CD14-positive monocyte (primary cell): ENCODE results near the gene GLUD2. TPM values are rescaled to one million over a fixed set of nuclear protein-coding genes. Genes with fewer than 3 reads are reported as not detected.

ENCODE experiments used
- DNase-seq, 3 donors: peaks; one replicate each; pipeline ENCODE4 v3.0.0-alpha.2; 2011 to 2022
- H2AFZ ChIP-seq: 2 replicates; pipeline ENCODE4 v1.6.0; 2012; ENCODE audit warnings: mild to moderate bottlenecking, low read depth, low read length, inconsistent platforms; ENCODE audit not compliant: insufficient read depth, poor library complexity, severe bottlenecking
- H3K27ac ChIP-seq, 2 donors: 1 replicate in 1 of 2; 2 replicates in 1 of 2; pipeline ENCODE4 v1.5.1; 2012 to 2013; ENCODE audit warnings: low read length in 2 of 2, control low read depth in 1 of 2, inconsistent platforms in 1 of 2, low read depth in 1 of 2, mild to moderate bottlenecking in 1 of 2
- H3K27me3 ChIP-seq, 2 donors: one replicate each; pipeline versions ENCODE4 v1.6.0 to v1.6.1; 2011 to 2013; ENCODE audit warnings: low read length in 2 of 2; ENCODE audit not compliant: control insufficient read depth in 2 of 2, insufficient read depth in 2 of 2
- H3K36me3 ChIP-seq, 2 donors: replicated peaks in 1 of 2; 1 replicate in 1 of 2; 2 replicates in 1 of 2; pipeline versions ENCODE4 v1.5.1 to v1.6.1; 2012 to 2013; ENCODE audit warnings: low read length in 2 of 2, control low read depth in 1 of 2, inconsistent platforms in 1 of 2, mild to moderate bottlenecking in 1 of 2; ENCODE audit not compliant: insufficient read depth in 2 of 2, control insufficient read depth in 1 of 2
- H3K4me1 ChIP-seq, 2 donors: 1 replicate in 1 of 2; 2 replicates in 1 of 2; pipeline versions ENCODE4 v1.5.1 to v1.6.1; 2012 to 2013; ENCODE audit warnings: low read length in 2 of 2, control low read depth in 1 of 2, inconsistent platforms in 1 of 2, mild to moderate bottlenecking in 1 of 2, moderate library complexity in 1 of 2; ENCODE audit not compliant: insufficient read depth in 2 of 2, control insufficient read depth in 1 of 2
- H3K4me2 ChIP-seq: replicated peaks from 2 replicates; pipeline ENCODE3; 2012; ENCODE audit warnings: low read length, moderate library complexity, mild to moderate bottlenecking; ENCODE audit not compliant: poor library complexity, severe bottlenecking; ENCODE audit errors: extremely low read depth
- H3K4me3 ChIP-seq, 3 experiments: fragments of 200-600 bp in 1 of 3; sonication (generic) in 1 of 3; replicated peaks in 1 of 3; 1 replicate in 2 of 3; 2 replicates in 1 of 3; pipeline ENCODE4 v1.5.1; 2011 to 2013; ENCODE audit warnings: low read length in 3 of 3, mild to moderate bottlenecking in 3 of 3, control low read depth in 2 of 3, low read depth in 2 of 3, inconsistent platforms in 1 of 3, moderate library complexity in 1 of 3
- H3K79me2 ChIP-seq: 2 replicates; pipeline ENCODE4 v1.6.0; 2012; ENCODE audit warnings: mild to moderate bottlenecking, control low read depth, inconsistent platforms, low read length, moderate library complexity; ENCODE audit not compliant: insufficient read depth
- H3K9ac ChIP-seq: 2 replicates; pipeline ENCODE4 v1.6.0; 2017; ENCODE audit warnings: low read length, mild to moderate bottlenecking; ENCODE audit not compliant: insufficient read depth, poor library complexity, severe bottlenecking
- H3K9me3 ChIP-seq, 2 donors: replicated peaks in 1 of 2; 1 replicate in 1 of 2; 2 replicates in 1 of 2; pipeline versions ENCODE4 v1.5.1 to v1.6.1; 2012 to 2013; ENCODE audit warnings: low read length in 2 of 2, control low read depth in 1 of 2; ENCODE audit not compliant: control insufficient read depth in 1 of 2, insufficient read depth in 1 of 2
- H4K20me1 ChIP-seq: 2 replicates; pipeline ENCODE4 v1.6.0; 2012; ENCODE audit warnings: mild to moderate bottlenecking, low read length, control low read depth, moderate library complexity; ENCODE audit not compliant: insufficient read depth
- H3K27ac Mint-ChIP-seq, 7 donors: one replicate each; pipeline ENCODE4 v1.8.0; 2020; ENCODE audit warnings: mild to moderate bottlenecking in 7 of 7, mixed read lengths in 7 of 7, moderate library complexity in 6 of 7, inconsistent platforms in 2 of 7
- H3K27me3 Mint-ChIP-seq, 3 donors: one replicate each; pipeline ENCODE4 v1.8.0; 2021 to 2022; ENCODE audit warnings: low read depth in 3 of 3, mild to moderate bottlenecking in 3 of 3, mixed read lengths in 3 of 3, moderate library complexity in 3 of 3, inconsistent platforms in 1 of 3
- H3K36me3 Mint-ChIP-seq, 2 donors: one replicate each; pipeline ENCODE4 v1.8.0; 2020; ENCODE audit warnings: mixed read lengths in 2 of 2, inconsistent platforms in 1 of 2, mild to moderate bottlenecking in 1 of 2
- H3K4me1 Mint-ChIP-seq: one replicate; pipeline ENCODE4 v1.8.0; 2020; ENCODE audit warnings: mild to moderate bottlenecking, mixed read lengths
- H3K4me3 Mint-ChIP-seq, 2 donors: one replicate each; pipeline ENCODE4 v1.8.0; 2020; ENCODE audit warnings: mild to moderate bottlenecking in 2 of 2, mixed read lengths in 2 of 2, moderate library complexity in 1 of 2
- H3K9me3 Mint-ChIP-seq, 7 donors: one replicate each; pipeline ENCODE4 v1.8.0; 2020 to 2022; ENCODE audit warnings: mixed read lengths in 7 of 7, mild to moderate bottlenecking in 6 of 7, moderate library complexity in 6 of 7, inconsistent platforms in 2 of 7
- WGBS: methylation state at CpG from one replicate; pipeline ENCODE4 v1.1.5; 2013; ENCODE audit warnings: missing lambda C conversion rate; ENCODE audit not compliant: insufficient coverage; 5-methylcytosine and 5-hydroxymethylcytosine counted together
- intact Hi-C, 2 donors: fragments of 100-400 bp; cut with micrococcal nuclease; formaldehyde crosslinking; loops; one replicate each; pipeline versions ENCODE4 v1.15.0 to v1.15.1; 2023
- polyA plus RNA-seq, 3 donors: library from polyadenylated mRNA; depleted of rRNA in 1 of 3; unstranded in 2 of 3; stranded (reverse) in 1 of 3; fragments of 300-500 nt in 2 of 3; fragments of >200 nt in 1 of 3; fragmentation: Illumina TruSeq in 2 of 3; gene quantifications; 1 replicate in 2 of 3; 2 replicates in 1 of 3; pipeline ENCODE4 v1.2.3, GENCODE V29; 2012 to 2021
- TF ChIP-seq, protein P1 (sequence below): fragments of 200-600 bp; IDR thresholded peaks from one replicate; pipeline ENCODE4 v1.8.0; 2022; ENCODE audit warnings: antibody characterized with exemption, mild to moderate bottlenecking

The GLUD2 gene
- polyA plus RNA-seq, 3 donors: 0.44 to 0.55 (median 0.47) TPM

GRCh38 chrX:121050781-121051180 is 3.4 kb downstream of the GLUD2 start:
- Mint-ChIP-seq H3K27ac (no peak overlapping the region), H3K9me3 (peaks cover 0 to 9% (median 5%) of the 10 kb centered on the region in 7 donors), H3K4me3 (no peak overlapping the region), H3K4me1 (no peaks in the 10 kb centered on the region), H3K36me3 (no peaks in the 10 kb centered on the region), H3K27me3 (peaks cover 11 to 20% (median 18%) of the 10 kb centered on the region in 3 donors)
- Histone ChIP-seq H3K9me3 (no peaks in the 10 kb centered on the region), H3K4me3 (no peak overlapping the region), H2AFZ (no peak overlapping the region), H4K20me1 (no peaks in the 10 kb centered on the region), H3K79me2 (no peaks in the 10 kb centered on the region), H3K27me3 (peaks cover 13% of the 10 kb centered on the region in 2 donors), H3K36me3 (no peaks in the 10 kb centered on the region), H3K9ac (no peak overlapping the region), H3K4me2 (no peak overlapping the region), H3K27ac (no peak overlapping the region), H3K4me1 (no peaks in the 10 kb centered on the region)
- TF ChIP-seq, protein P1, sequence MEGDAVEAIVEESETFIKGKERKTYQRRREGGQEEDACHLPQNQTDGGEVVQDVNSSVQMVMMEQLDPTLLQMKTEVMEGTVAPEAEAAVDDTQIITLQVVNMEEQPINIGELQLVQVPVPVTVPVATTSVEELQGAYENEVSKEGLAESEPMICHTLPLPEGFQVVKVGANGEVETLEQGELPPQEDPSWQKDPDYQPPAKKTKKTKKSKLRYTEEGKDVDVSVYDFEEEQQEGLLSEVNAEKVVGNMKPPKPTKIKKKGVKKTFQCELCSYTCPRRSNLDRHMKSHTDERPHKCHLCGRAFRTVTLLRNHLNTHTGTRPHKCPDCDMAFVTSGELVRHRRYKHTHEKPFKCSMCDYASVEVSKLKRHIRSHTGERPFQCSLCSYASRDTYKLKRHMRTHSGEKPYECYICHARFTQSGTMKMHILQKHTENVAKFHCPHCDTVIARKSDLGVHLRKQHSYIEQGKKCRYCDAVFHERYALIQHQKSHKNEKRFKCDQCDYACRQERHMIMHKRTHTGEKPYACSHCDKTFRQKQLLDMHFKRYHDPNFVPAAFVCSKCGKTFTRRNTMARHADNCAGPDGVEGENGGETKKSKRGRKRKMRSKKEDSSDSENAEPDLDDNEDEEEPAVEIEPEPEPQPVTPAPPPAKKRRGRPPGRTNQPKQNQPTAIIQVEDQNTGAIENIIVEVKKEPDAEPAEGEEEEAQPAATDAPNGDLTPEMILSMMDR: no peak
- no peak for DNase-seq
- intact Hi-C loops: no loop called here

DNA sequence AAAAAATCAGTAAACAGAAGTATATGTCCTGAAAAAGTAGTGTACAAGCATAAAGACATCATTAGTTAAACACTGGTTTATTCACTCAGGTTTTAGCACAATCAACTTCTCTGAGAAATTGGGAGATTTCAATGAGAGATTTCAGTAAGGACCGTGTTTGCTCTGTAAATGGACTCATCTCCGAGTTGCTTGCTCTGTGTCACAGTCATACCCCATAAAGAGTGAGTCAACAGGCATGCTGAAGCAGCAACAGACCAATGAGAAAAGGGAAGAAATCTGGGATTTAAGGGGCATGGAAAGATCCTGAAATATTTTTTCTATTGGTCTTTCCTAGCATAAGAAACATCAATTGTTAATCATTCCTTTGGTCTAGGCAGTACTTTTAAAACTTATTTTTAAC is 4.7 kb downstream of the GLUD2 start:
- Histone ChIP-seq H3K9me3 (no peaks in the 10 kb centered on the region), H3K4me3 (no peak overlapping the region), H3K36me3 (no peaks in the 10 kb centered on the region), H3K79me2 (no peaks in the 10 kb centered on the region), H3K9ac (no peak overlapping the region), H3K27ac (no peak overlapping the region), H4K20me1 (no peaks in the 10 kb centered on the region), H3K4me1 (no peaks in the 10 kb centered on the region), H3K27me3 (peaks cover 4 to 5% of the 10 kb centered on the region in 2 donors), H2AFZ (no peak overlapping the region), H3K4me2 (no peak overlapping the region)
- intact Hi-C loops: no loop called here
- Mint-ChIP-seq H3K9me3 (peaks cover 0 to 9% (median 5%) of the 10 kb centered on the region in 7 donors), H3K36me3 (no peaks in the 10 kb centered on the region), H3K27me3 (peaks cover 8 to 10% (median 10%) of the 10 kb centered on the region in 3 donors), H3K27ac (no peak overlapping the region), H3K4me3 (no peak overlapping the region), H3K4me1 (no peaks in the 10 kb centered on the region)
- no peak for DNase-seq
- WGBS: no CpG with 5 or more reads among the region's 2 CpGs
- TF ChIP-seq, protein P1: no peak
